K562 (cell line): Measurements from ENCODE around the gene ZNF680. TPM values are rescaled to one million over a fixed set of nuclear protein-coding genes. Genes with fewer than 3 reads are reported as not detected.

Experiments used
- ATAC-seq: fragments of 200-7000 bp; cut with Tn5 transposase; 3 replicates; pipeline ENCODE4 v1.9.1; 2020; ENCODE audit warnings: moderate library complexity
- BruUV-seq: library from RNA; stranded (reverse); fragments of 400-500 nt; replicated peaks from 2 replicates; lab custom pipeline; 2021; lab: Mats Ljungman, UMichigan
- CTCF ChIA-PET: fragments of 300-600 bp; formaldehyde crosslinking; extraction: SDS; loops from one replicate; lab custom pipeline; 2021; ENCODE audit warnings: low intra/inter-chr PET ratio; lab: Yijun Ruan, JAX
- POLR2A ChIA-PET: fragments of 300-600, 350-650 bp; sonication (Branson Sonifier 250); formaldehyde crosslinking; extraction: SDS; loops from one replicate; lab custom pipeline; 2021; ENCODE audit warnings: antibody characterized with exemption, inconsistent platforms; lab: Yijun Ruan, JAX
- DNase-seq, 4 experiments: peaks; one replicate each; pipeline versions ENCODE4 v3.0.0 to v3.0.0-alpha.2; 2011 to 2018; ENCODE audit warnings: low spot score in 3 of 4, mixed read lengths in 3 of 4; ENCODE audit errors: extremely low read depth in 1 of 4
- FAIRE-seq: peaks from 2 replicates; lab custom pipeline; 2011; peaks lifted over from hg19 to GRCh38; lab: Jason Lieb, UNC
- H2AFZ ChIP-seq: 2 replicates; pipeline ENCODE4 v1.6.0; 2011; ENCODE audit warnings: low read depth, low read length, control low read depth, inconsistent platforms
- H3K27ac ChIP-seq: fragments of 200-600 bp; 3 replicates; pipeline ENCODE4 v1.8.0; 2011; ENCODE audit warnings: low read depth, mild to moderate bottlenecking, control low read depth, inconsistent platforms, low read length, moderate library complexity, mixed read lengths; ENCODE audit errors: extremely low read depth
- H3K27me3 ChIP-seq, 2 experiments: fragments of 300-600 bp in 1 of 2; 2 replicates in 1 of 2; 3 replicates in 1 of 2; pipeline versions ENCODE4 v1.6.0 to v1.8.0; 2011; ENCODE audit warnings: inconsistent platforms in 2 of 2, low read length in 2 of 2, mild to moderate bottlenecking in 1 of 2, mixed read lengths in 1 of 2, moderate library complexity in 1 of 2; ENCODE audit not compliant: control insufficient read depth in 2 of 2, insufficient read depth in 2 of 2
- H3K36me3 ChIP-seq: fragments of 300-600 bp; 3 replicates; pipeline ENCODE4 v1.8.0; 2011; ENCODE audit warnings: mild to moderate bottlenecking, low read length, inconsistent platforms; ENCODE audit not compliant: control insufficient read depth, insufficient read depth
- H3K4me1 ChIP-seq, 2 experiments: fragments of 200-600 bp in 1 of 2; replicated peaks in 1 of 2; 2 replicates in 1 of 2; 3 replicates in 1 of 2; pipeline versions ENCODE4 v1.5.1 to v1.8.0; 2011; ENCODE audit warnings: inconsistent platforms in 2 of 2, low read length in 2 of 2, mild to moderate bottlenecking in 1 of 2, mixed read lengths in 1 of 2, moderate library complexity in 1 of 2; ENCODE audit not compliant: control insufficient read depth in 2 of 2, insufficient read depth in 2 of 2
- H3K4me2 ChIP-seq: 2 replicates; pipeline ENCODE4 v1.6.1; 2011; ENCODE audit warnings: low read length, control low read depth, inconsistent platforms, mixed read lengths; ENCODE audit not compliant: insufficient read depth
- H3K4me3 ChIP-seq: fragments of 200-600 bp; sonication (generic), shearing (Covaris generic); 2 replicates; pipeline ENCODE4 v1.5.1; 2016; ENCODE audit warnings: control low read depth, inconsistent platforms
- H3K79me2 ChIP-seq: fragments of 200-600 bp; 3 replicates; pipeline ENCODE4 v1.8.0; 2011; ENCODE audit warnings: low read length, inconsistent platforms; ENCODE audit not compliant: control insufficient read depth, insufficient read depth
- H3K9ac ChIP-seq, 2 experiments: 2 replicates each; pipeline versions ENCODE4 v1.6.0 to v1.6.1; 2011; ENCODE audit warnings: low read depth in 2 of 2, low read length in 2 of 2, control low read depth in 1 of 2, inconsistent platforms in 1 of 2, mild to moderate bottlenecking in 1 of 2, mixed read lengths in 1 of 2; ENCODE audit not compliant: insufficient read depth in 1 of 2
- H3K9me1 ChIP-seq: one replicate; pipeline ENCODE4 v1.6.0; 2011; ENCODE audit warnings: inconsistent platforms, mild to moderate bottlenecking, low read length, moderate library complexity; ENCODE audit not compliant: control insufficient read depth, insufficient read depth
- H3K9me3 ChIP-seq: replicated peaks from 2 replicates; pipeline ENCODE4 v1.5.1; 2011; ENCODE audit warnings: low read depth, low read length, inconsistent platforms; ENCODE audit not compliant: control insufficient read depth, insufficient read depth
- H4K20me1 ChIP-seq: replicated peaks from 2 replicates; pipeline ENCODE4 v1.6.1; 2011; ENCODE audit warnings: low read length, inconsistent platforms, mixed read lengths; ENCODE audit not compliant: control insufficient read depth, insufficient read depth
- ARNT ChIP-seq, 2 experiments: fragments of 450-650 bp; IDR thresholded peaks; 2 replicates each; pipeline ENCODE4 v1.6.1; 2016; ENCODE audit warnings: mild to moderate bottlenecking in 1 of 2
- HDAC6 ChIP-seq: IDR thresholded peaks from 2 replicates; pipeline ENCODE4 v1.6.1; 2012; ENCODE audit warnings: low read depth, mild to moderate bottlenecking, control low read depth, inconsistent platforms, low read length, moderate library complexity
- KDM2B ChIP-seq: fragments of 250-450 bp; sonication (Bioruptor Pico); IDR thresholded peaks from 2 replicates; pipeline ENCODE4 v1.8.0; 2021; ENCODE audit warnings: mild to moderate bottlenecking, moderate library complexity
- KLF6 ChIP-seq: fragments of 250-450 bp; sonication (Bioruptor Pico); IDR thresholded peaks from 2 replicates; pipeline ENCODE4 v1.4.0; 2020; ENCODE audit warnings: mild to moderate bottlenecking, moderate library complexity, borderline replicate concordance
- POLR2G ChIP-seq: fragments of 200-400 bp; formaldehyde crosslinking; IDR thresholded peaks from 2 replicates; pipeline ENCODE4 v1.6.1; 2017; ENCODE audit warnings: low read depth, mild to moderate bottlenecking, antibody characterized with exemption, low read length, moderate library complexity
- POLR3A ChIP-seq: IDR thresholded peaks from 2 replicates; pipeline ENCODE4 v1.6.1; 2011; ENCODE audit warnings: borderline replicate concordance, mild to moderate bottlenecking, moderate library complexity; ENCODE audit not compliant: insufficient read length, insufficient read depth; ENCODE audit errors: extremely low read depth
- ZKSCAN8 ChIP-seq: fragments of 200-800 bp; sonication (Bioruptor generic); IDR thresholded peaks from 2 replicates; pipeline ENCODE4 v1.6.1; 2016; ENCODE audit warnings: missing genetic modification characterization, missing compliant biosample characterization
- WGBS: fragments of 100-300 bp; shearing (Covaris generic); methylation state at CpG from one replicate; pipeline ENCODE4 v1.1.6; 2016; ENCODE audit warnings: low coverage, mixed read lengths; ENCODE audit not compliant: insufficient coverage; ENCODE audit errors: missing lambda C conversion rate; 5-methylcytosine and 5-hydroxymethylcytosine counted together
- in situ Hi-C: fragments of 300-500 bp; cut with MboI; formaldehyde crosslinking; loops from 4 replicates; pipeline ENCODE4 v1.15.0; 2018; ENCODE audit warnings: inconsistent platforms, mixed read lengths
- intact Hi-C: fragments of 100-400 bp; cut with micrococcal nuclease; formaldehyde crosslinking; loops from 2 replicates; pipeline ENCODE4 v1.14.2; 2022
- polyA plus RNA-seq, 8 experiments: library from polyadenylated mRNA; depleted of rRNA in 4 of 8; stranded (reverse) in 5 of 8; unstranded in 3 of 8; fragments of >200 nt; fragmentation: Nextera tagmentation in 2 of 8; fragmentation: Illumina TruSeq in 1 of 8; extraction: Ambion mirVana in 2 of 8; extraction: Trizol in 1 of 8; gene quantifications; 2 replicates each; pipeline versions ENCODE4 v1.2.1 to v1.2.3, GENCODE V29; 2011 to 2014; ENCODE audit warnings: inconsistent platforms in 1 of 8, missing spikeins in 1 of 8
- total RNA-seq, 7 experiments: library from RNA; depleted of rRNA in 6 of 7; stranded (reverse); fragments of >200 nt in 6 of 7; fragmentation: Illumina TruSeq in 2 of 7; extraction: Trizol in 2 of 7; gene quantifications; 2 replicates each; pipeline versions ENCODE4 v1.2.1 to v1.2.3, GENCODE V29; 2011 to 2021; ENCODE audit warnings: low replicate concordance in 1 of 7
- TF ChIP-seq, protein P1 (sequence below): sonication (generic); IDR thresholded peaks from 2 replicates; pipeline ENCODE4 v1.6.1; 2016
- TF ChIP-seq, protein P2 (sequence below): fragments of 250-450 bp; sonication (Bioruptor Pico); IDR thresholded peaks from 2 replicates; pipeline ENCODE4 v1.5.0; 2021; ENCODE audit warnings: mild to moderate bottlenecking, borderline replicate concordance

The ZNF680 gene
- total and polyA plus RNA-seq, 9 of the 15 experiments (the other 6 are each of a cell fraction or from before 2014, with no cell fraction given): 7.0 to 25.0 (median 12.0) TPM

GRCh38 chr7:64498270-64498669 lies 64.6 kb downstream of the ZNF680 start (continued):
- TF ChIP-seq, protein P1, sequence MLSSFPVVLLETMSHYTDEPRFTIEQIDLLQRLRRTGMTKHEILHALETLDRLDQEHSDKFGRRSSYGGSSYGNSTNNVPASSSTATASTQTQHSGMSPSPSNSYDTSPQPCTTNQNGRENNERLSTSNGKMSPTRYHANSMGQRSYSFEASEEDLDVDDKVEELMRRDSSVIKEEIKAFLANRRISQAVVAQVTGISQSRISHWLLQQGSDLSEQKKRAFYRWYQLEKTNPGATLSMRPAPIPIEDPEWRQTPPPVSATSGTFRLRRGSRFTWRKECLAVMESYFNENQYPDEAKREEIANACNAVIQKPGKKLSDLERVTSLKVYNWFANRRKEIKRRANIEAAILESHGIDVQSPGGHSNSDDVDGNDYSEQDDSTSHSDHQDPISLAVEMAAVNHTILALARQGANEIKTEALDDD: no peak
- TF ChIP-seq HDAC6: no peak
- TF ChIP-seq KDM2B (CRISPR knock-in tag): no peak
- no peak for TF ChIP-seq POLR3A

- DNase-seq (no peak), ATAC-seq (peak; percentile 23; the same call in 1 of the 3 replicates), FAIRE-seq (no peak)
- 52% methylated on average over 22 of the region's 26 CpGs for WGBS
- H3K27me3 ChIP-seq: no peaks in the 10 kb centered on the region
- no peak overlapping the region for H2AFZ ChIP-seq
- in situ Hi-C loops: no loop called here
- peaks cover 4% of the 10 kb centered on the region for H3K9me3 ChIP-seq
- no peak overlapping the region for H3K9ac ChIP-seq
- H3K79me2 ChIP-seq: no peaks in the 10 kb centered on the region
- H3K4me2 ChIP-seq: no peak overlapping the region
- ChIA-PET POLR2A (no interaction called here), CTCF (no interaction called here)
- no peak overlapping the region for H3K27ac ChIP-seq
- H3K9me1 ChIP-seq: no peaks in the 10 kb centered on the region
- no peaks in the 10 kb centered on the region for H4K20me1 ChIP-seq
- H3K4me3 ChIP-seq: no peak overlapping the region
- H3K36me3 ChIP-seq: no peaks in the 10 kb centered on the region
- H3K4me1 ChIP-seq: peaks cover 0 to 6% of the 10 kb centered on the region in 2 experiments; a peak in 2 of 5 replicates
- no peak for TF ChIP-seq ARNT (IDR thresholded peaks at IDR 0.05)
- TF ChIP-seq KLF6 (CRISPR knock-in tag): no peak
- TF ChIP-seq, protein P2, sequence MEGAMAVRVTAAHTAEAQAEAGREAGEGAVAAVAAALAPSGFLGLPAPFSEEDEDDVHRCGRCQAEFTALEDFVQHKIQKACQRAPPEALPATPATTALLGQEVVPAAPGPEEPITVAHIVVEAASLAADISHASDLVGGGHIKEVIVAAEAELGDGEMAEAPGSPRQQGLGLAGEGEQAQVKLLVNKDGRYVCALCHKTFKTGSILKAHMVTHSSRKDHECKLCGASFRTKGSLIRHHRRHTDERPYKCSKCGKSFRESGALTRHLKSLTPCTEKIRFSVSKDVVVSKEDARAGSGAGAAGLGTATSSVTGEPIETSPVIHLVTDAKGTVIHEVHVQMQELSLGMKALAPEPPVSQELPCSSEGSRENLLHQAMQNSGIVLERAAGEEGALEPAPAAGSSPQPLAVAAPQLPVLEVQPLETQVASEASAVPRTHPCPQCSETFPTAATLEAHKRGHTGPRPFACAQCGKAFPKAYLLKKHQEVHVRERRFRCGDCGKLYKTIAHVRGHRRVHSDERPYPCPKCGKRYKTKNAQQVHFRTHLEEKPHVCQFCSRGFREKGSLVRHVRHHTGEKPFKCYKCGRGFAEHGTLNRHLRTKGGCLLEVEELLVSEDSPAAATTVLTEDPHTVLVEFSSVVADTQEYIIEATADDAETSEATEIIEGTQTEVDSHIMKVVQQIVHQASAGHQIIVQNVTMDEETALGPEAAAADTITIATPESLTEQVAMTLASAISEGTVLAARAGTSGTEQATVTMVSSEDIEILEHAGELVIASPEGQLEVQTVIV (CRISPR knock-in tag): no peak
- no peak for TF ChIP-seq ZKSCAN8
- TF ChIP-seq POLR2G: 0 out of 2 replicates have a peak, but pooled peaks have one; percentile 27
- no TSS peak for BruUV-seq
- intact Hi-C loops: loop anchor here (5.0 kb wide), 1 partner anchor 87 kb away; no protein-coding TSS in a partner anchor
These were observed 67.9 kb downstream of the ZNF680 start for GRCh38 chr7:64494912-64495461.
